ENCODE data around the gene TMEM37. TPM values are rescaled to one million over a fixed set of nuclear protein-coding genes. Genes with fewer than 3 reads are reported as not detected.

Gene TMEM37
- total RNA-seq, 1 donor from 2014 or later = 0.51 TPM

DNA sequence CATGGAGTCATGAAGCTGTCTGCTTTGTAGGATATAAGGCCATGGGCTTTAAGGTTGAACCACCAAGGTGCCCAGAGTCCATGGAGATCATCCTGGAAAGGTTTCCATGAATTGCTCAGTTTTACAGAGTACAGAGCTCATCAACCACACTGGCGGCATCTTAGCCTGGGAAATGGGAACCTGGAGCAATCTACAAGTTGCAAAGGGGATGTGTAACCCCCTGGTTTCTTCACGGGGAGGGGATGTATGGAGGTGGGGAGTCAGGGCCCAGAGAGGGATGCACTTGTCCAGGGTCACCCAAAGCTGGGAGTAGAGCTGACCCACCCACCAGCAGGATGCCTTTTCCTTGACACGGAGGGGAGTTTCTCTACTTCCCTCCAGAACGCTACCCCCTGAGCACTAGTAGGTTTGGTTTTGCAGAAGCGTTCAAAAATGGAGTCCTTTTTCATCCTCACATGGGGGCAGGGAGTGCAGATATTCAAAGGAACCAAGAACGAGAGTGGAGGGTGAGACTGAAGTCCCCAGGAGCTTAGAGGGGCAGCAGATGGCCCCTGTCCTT is 7.2 kb downstream of the TMEM37 start:
- Mint-ChIP-seq H3K27ac (no peak overlapping the region), H3K4me1 (no peaks in the 10 kb centered on the region), H3K9me3 (no peaks in the 10 kb centered on the region), H3K4me3 (no peak overlapping the region), H3K36me3 (ENCODE audit: low read depth) (no peaks in the 10 kb centered on the region), H3K27me3 (peaks cover 22% of the 10 kb centered on the region)
- intact Hi-C loops (cut with micrococcal nuclease) = no loop called here
- CTCF ChIA-PET = no interaction called here
- no peak for ATAC-seq (ENCODE audit: low read depth)
- TF ChIP-seq, protein P1, sequence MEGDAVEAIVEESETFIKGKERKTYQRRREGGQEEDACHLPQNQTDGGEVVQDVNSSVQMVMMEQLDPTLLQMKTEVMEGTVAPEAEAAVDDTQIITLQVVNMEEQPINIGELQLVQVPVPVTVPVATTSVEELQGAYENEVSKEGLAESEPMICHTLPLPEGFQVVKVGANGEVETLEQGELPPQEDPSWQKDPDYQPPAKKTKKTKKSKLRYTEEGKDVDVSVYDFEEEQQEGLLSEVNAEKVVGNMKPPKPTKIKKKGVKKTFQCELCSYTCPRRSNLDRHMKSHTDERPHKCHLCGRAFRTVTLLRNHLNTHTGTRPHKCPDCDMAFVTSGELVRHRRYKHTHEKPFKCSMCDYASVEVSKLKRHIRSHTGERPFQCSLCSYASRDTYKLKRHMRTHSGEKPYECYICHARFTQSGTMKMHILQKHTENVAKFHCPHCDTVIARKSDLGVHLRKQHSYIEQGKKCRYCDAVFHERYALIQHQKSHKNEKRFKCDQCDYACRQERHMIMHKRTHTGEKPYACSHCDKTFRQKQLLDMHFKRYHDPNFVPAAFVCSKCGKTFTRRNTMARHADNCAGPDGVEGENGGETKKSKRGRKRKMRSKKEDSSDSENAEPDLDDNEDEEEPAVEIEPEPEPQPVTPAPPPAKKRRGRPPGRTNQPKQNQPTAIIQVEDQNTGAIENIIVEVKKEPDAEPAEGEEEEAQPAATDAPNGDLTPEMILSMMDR (IDR thresholded peaks at IDR 0.05) = no peak
- POLR2A ChIA-PET = no interaction called here
- DNase-seq = no peak

DNA sequence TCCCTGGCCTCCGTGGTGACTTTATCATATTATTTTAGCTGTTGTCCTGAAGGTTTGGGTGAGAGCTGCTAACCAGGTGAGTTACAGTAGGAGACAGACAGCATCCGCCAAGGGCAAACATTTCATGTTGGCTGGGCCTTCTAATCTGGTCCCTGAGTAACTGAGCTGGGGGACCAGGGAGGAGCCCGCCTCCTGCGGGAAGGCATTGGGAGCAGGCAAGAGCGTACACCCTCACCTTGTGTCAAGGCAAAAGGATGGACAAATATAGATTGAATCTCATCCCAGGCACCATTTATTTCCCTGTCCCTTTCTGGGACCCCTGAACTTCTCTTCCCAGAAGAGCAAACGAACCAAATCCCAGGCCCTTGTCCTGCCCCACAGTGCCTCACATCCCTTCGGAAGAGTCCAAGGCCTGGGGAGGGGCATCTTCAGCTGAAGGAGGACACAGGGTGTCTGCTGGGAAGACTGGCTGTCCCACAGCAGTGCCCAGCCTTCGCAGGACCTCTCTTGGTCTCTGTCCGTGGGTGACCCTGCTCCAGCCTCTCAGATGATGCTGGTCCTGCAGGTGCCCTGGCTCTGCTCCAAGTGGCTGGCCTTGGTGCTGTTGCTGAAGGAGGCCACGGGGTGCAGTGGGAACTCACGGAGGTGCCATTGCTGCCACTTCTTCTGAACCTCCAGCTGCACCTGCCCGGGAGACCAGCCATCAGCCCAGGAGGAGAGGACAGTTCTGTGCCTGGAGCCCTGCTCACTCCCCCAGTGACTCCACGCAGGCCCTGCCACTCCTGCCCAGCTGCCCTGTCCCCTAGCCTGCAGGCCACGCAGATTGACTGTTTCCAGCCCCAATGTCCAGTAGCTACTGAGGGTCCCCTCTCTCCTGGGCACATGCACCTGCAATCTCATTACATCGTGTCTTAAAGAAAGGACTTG is 8.2 kb downstream of the TMEM37 start:
- H3K9me3 Mint-ChIP-seq = no peaks in the 10 kb centered on the region
- TF ChIP-seq, protein P1 (IDR thresholded peaks at IDR 0.05) = no peak
- intact Hi-C loops (cut with micrococcal nuclease) = no loop called here
- no peak overlapping the region for H3K4me3 Mint-ChIP-seq
- ATAC-seq (ENCODE audit: low read depth) = no peak
- no peaks in the 10 kb centered on the region for H3K4me1 Mint-ChIP-seq
- no peak for DNase-seq
- H3K27ac Mint-ChIP-seq = no peak overlapping the region
- H3K36me3 Mint-ChIP-seq (ENCODE audit: low read depth) = no peaks in the 10 kb centered on the region
- ChIA-PET POLR2A (no interaction called here), CTCF (no interaction called here)
- peaks cover 22% of the 10 kb centered on the region for H3K27me3 Mint-ChIP-seq

DNA sequence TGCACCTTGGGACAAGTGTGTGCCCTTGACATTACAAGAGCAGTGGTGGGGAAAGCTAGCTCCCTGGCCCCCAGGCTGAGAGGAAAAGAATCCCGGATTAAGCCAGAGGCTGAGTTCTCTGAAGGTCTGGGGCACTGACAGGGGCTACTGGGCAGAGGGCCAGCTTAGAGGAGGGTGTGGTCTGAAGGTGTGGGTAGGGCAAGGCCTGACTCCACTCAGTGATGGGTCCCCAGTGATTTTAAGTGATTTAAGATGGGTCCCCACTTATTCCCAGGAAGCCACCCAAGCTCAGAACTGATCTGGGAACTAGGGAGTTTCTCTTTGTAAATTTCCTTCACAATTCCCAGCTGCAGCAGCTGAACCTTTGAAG is 8.8 kb downstream of the TMEM37 start:
- ATAC-seq (ENCODE audit: low read depth) (no peak), DNase-seq (no peak)
- peaks cover 21% of the 10 kb centered on the region for H3K27me3 Mint-ChIP-seq
- H3K4me3 Mint-ChIP-seq = no peak overlapping the region
- TF ChIP-seq, protein P1 (IDR thresholded peaks at IDR 0.05) = no peak
- H3K36me3 Mint-ChIP-seq (ENCODE audit: low read depth) = no peaks in the 10 kb centered on the region
- no peaks in the 10 kb centered on the region for H3K4me1 Mint-ChIP-seq
- no peaks in the 10 kb centered on the region for H3K9me3 Mint-ChIP-seq
- intact Hi-C loops (cut with micrococcal nuclease) = no loop called here
- ChIA-PET CTCF (no interaction called here), POLR2A (no interaction called here)
- no peak overlapping the region for H3K27ac Mint-ChIP-seq

DNA sequence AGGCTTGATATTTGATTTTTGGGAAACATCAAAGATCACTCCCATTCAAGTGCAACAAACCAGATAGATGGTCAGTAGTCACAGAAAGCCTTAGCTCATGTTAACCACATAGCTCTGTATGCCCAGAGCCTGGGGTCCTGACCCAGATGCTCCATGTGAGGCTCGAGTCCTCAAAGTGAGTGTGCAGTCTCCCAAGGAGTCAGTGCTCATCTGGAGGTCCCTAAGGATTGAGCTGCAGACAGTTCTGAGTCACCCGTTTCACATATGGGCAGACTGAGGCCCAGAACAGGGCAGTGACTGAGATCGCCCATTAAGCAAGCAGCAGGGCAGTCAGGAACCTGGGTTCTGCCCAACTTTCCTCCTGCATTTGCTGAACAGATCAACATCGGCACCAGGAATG is 9.2 kb downstream of the TMEM37 start:
- no peaks in the 10 kb centered on the region for H3K4me1 Mint-ChIP-seq
- H3K9me3 Mint-ChIP-seq = no peaks in the 10 kb centered on the region
- CTCF ChIA-PET = no interaction called here
- POLR2A ChIA-PET = no interaction called here
- TF ChIP-seq, protein P1 (IDR thresholded peaks at IDR 0.05) = no peak
- intact Hi-C loops (cut with micrococcal nuclease) = no loop called here
- H3K36me3 Mint-ChIP-seq (ENCODE audit: low read depth) = no peaks in the 10 kb centered on the region
- H3K27me3 Mint-ChIP-seq = peaks cover 20% of the 10 kb centered on the region
- DNase-seq (no peak), ATAC-seq (ENCODE audit: low read depth) (no peak)
- H3K27ac Mint-ChIP-seq = no peak overlapping the region
- H3K4me3 Mint-ChIP-seq = no peak overlapping the region

DNA sequence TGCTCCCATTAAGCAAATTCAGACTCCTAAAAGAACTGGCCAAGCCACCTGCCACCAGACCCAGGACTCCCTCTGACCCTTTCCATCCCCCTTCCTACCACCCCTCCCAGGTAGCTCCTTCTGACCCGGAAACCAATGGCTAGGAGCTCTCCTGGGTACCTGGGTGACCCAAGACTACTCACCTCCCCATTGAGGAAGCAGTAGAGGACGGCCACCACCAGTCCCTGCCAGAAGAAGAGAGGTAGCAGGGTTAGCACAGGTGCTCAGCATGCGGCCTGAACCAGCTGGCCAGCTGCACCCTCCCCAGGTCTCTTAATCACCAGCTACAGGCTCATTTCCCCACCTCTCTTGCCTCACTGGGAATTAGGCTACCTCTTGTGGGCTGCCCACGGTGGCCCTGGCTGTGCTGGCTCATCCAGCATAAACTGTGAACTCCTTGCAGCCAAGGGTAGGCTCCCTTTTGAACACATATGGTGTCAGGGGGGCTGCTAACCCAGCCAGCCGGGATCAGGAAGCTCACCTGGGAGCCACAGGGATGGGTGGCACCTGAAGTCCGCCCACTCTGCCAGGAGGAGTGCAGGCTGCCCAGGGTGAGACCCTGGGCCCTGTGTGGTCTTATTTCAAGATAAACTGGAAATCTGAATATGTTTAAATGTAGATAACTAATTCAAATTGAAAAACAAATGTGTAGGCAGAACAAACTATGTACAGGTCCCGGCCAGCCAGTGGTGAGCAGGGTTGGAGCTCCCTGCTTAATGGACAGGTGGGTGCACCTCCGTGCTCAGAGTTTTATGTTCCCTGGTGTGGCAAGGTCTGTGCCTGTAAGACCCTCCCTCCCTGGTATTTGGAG is 9.9 kb downstream of the TMEM37 start:
- ChIA-PET POLR2A (no interaction called here), CTCF (no interaction called here)

More for the DNA sequence above, 9.9 kb downstream of the TMEM37 start:
- H3K36me3 Mint-ChIP-seq (ENCODE audit: low read depth) = no peaks in the 10 kb centered on the region
- TF ChIP-seq, protein P1 (IDR thresholded peaks at IDR 0.05) = no peak
- H3K9me3 Mint-ChIP-seq = no peaks in the 10 kb centered on the region
- peaks cover 22% of the 10 kb centered on the region for H3K27me3 Mint-ChIP-seq
- H3K4me1 Mint-ChIP-seq = no peaks in the 10 kb centered on the region
- intact Hi-C loops (cut with micrococcal nuclease) = no loop called here
- no peak overlapping the region for H3K27ac Mint-ChIP-seq
- ATAC-seq (ENCODE audit: low read depth) = no peak
- no peak for DNase-seq
- H3K4me3 Mint-ChIP-seq = no peak overlapping the region

All from activated B cell treated with CpG ODN at 0.5 μM for 24 hours (primary cell).